GM12878 (cell line): ENCODE measurements around the gene ANO8.

Experiments
- ATF2 ChIP-seq: IDR thresholded peaks from 2 replicates; pipeline ENCODE4 v1.6.1; 2012; ENCODE audit warnings: low read length, inconsistent platforms
- ATF7 ChIP-seq: fragments of 450-650 bp; IDR thresholded peaks from 2 replicates; pipeline ENCODE4 v1.6.1; 2016; ENCODE audit warnings: low read depth, mild to moderate bottlenecking
- CEBPB ChIP-seq, 2 experiments: fragments of 150-350 bp in 1 of 2; IDR thresholded peaks; 2 replicates each; pipeline ENCODE4 v1.6.1; 2012 to 2014; ENCODE audit warnings: low read depth in 2 of 2, low read length in 2 of 2, borderline replicate concordance in 1 of 2, inconsistent platforms in 1 of 2
- CHD4 ChIP-seq: fragments of 200-600 bp; sonication (generic); IDR thresholded peaks from 2 replicates; pipeline ENCODE4 v1.6.1; 2016; ENCODE audit warnings: mild to moderate bottlenecking
- CTCF ChIP-seq, 3 experiments: IDR thresholded peaks in 2 of 3; conservative IDR thresholded peaks in 1 of 3; 2 replicates each; pipeline ENCODE4 v1.5.1; 2011; ENCODE audit warnings: low read depth in 3 of 3, low read length in 3 of 3, mild to moderate bottlenecking in 3 of 3, control low read depth in 2 of 3, moderate library complexity in 2 of 3, inconsistent platforms in 1 of 3, mixed read lengths in 1 of 3; ENCODE audit not compliant: control insufficient read depth in 2 of 3, insufficient read depth in 1 of 3; ENCODE audit errors: extremely low read depth in 1 of 3
- CUX1 ChIP-seq: IDR thresholded peaks from 2 replicates; pipeline ENCODE4 v1.6.1; 2012; ENCODE audit warnings: improper control_type of control experiment, low read depth, low read length; ENCODE audit not compliant: insufficient replicate concordance
- EZH2 ChIP-seq: IDR thresholded peaks from 2 replicates; pipeline ENCODE4 v1.6.1; 2012; ENCODE audit warnings: low read depth, mild to moderate bottlenecking, control low read depth, inconsistent platforms, low read length, borderline replicate concordance; ENCODE audit not compliant: control insufficient read depth
- NFYB ChIP-seq: IDR thresholded peaks from 2 replicates; pipeline ENCODE4 v1.6.1; 2011; ENCODE audit warnings: low read depth, mild to moderate bottlenecking, low read length, improper control_type of control experiment, moderate library complexity; ENCODE audit not compliant: insufficient read depth
- NRF1 ChIP-seq: conservative IDR thresholded peaks from 2 replicates; pipeline ENCODE4 v1.6.1; 2011; ENCODE audit warnings: mild to moderate bottlenecking, low read depth, low read length, improper control_type of control experiment
- POLR2A ChIP-seq: IDR thresholded peaks from 2 replicates; pipeline ENCODE4 v1.6.1; 2011; ENCODE audit warnings: low read depth, mild to moderate bottlenecking, low read length
- POLR2AphosphoS2 ChIP-seq: IDR thresholded peaks from 2 replicates; pipeline ENCODE4 v1.6.1; 2011; ENCODE audit warnings: low read depth, mild to moderate bottlenecking, low read length, improper control_type of control experiment, moderate library complexity
- SMC3 ChIP-seq: IDR thresholded peaks from 2 replicates; pipeline ENCODE4 v1.6.1; 2011; ENCODE audit warnings: low read length, improper control_type of control experiment, borderline replicate concordance
- SRF ChIP-seq, 2 experiments: IDR thresholded peaks; 2 replicates each; pipeline ENCODE4 v1.6.1; 2011; ENCODE audit warnings: low read depth in 2 of 2, low read length in 2 of 2, mild to moderate bottlenecking in 1 of 2, moderate library complexity in 1 of 2
- ZZZ3 ChIP-seq: IDR thresholded peaks from 2 replicates; pipeline ENCODE4 v1.6.1; 2011; ENCODE audit warnings: low read depth; ENCODE audit not compliant: control insufficient read depth, insufficient read length

DNA sequence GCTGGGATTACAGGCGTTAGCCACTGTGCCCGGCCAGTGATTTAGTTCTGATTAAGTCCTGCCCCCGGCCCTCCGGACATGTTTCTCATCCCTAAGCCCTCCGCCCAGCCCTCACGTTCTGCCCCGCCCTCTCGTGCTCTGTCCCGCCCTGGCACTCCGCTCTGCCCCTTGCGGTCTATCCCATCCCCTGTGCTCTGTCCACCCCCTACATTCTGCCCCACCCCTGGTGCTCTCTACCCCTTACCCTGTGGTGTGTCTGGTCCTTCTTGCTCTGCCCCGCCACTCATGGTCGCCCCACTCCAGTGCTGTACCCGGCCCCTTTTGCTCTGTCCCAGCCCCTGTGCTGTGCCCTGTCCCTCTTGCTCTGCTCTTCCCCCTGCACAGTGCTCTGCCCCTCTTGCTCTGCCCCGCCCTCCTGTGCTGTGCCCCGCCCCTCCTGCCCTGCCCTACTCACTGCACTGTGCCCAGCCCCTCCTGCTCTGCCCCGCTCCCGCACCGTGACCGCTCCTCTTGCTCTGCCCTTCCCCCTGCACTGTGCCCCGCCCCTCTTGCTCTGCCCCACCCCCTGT is 5.7 kb upstream of the ANO8 start:
- no peak for TF ChIP-seq POLR2A
- no peak for TF ChIP-seq ZZZ3
- TF ChIP-seq CEBPB (IDR thresholded peaks at IDR 0.05; ENCODE audit: borderline replicate concordance in 1 of 2, low read depth in 2 of 2, low read length in 2 of 2), result no peak
- TF ChIP-seq CTCF (IDR thresholded peaks at IDR 0.05 in 2 of 3, conservative IDR thresholded peaks at IDR 0.05 in 1 of 3; ENCODE audit: control insufficient read depth in 2 of 3, extremely low read depth in 1 of 3, insufficient read depth in 1 of 3, low read depth in 3 of 3, low read length in 3 of 3), result no peak
- no peak for TF ChIP-seq ATF7
- TF ChIP-seq ATF2, result no peak
- TF ChIP-seq NRF1, result no peak
- no peak for TF ChIP-seq POLR2AphosphoS2
- no peak for TF ChIP-seq CUX1
- TF ChIP-seq NFYB, result no peak
- no peak for TF ChIP-seq EZH2
- no peak for TF ChIP-seq CHD4
- TF ChIP-seq SMC3, result no peak
- TF ChIP-seq SRF (IDR thresholded peaks at IDR 0.05; ENCODE audit: low read depth in 2 of 2, low read length in 2 of 2), result no peak
